HG03039 (cell line): ENCODE data around the gene PCDHA10.
"Not testable (repeated sequence)": the region's sequence is repeated elsewhere in the genome, so short reads cannot be mapped to it uniquely, and the experiment has no call there.

ENCODE experiments used
- ATAC-seq: cut with Tn5 transposase; IDR thresholded peaks from one replicate; pipeline ENCODE4 v1.9.1; 2021; ENCODE audit warnings: mild to moderate bottlenecking, moderate library complexity; ENCODE audit not compliant: unreplicated experiment

PCDHA10 gene

DNA sequence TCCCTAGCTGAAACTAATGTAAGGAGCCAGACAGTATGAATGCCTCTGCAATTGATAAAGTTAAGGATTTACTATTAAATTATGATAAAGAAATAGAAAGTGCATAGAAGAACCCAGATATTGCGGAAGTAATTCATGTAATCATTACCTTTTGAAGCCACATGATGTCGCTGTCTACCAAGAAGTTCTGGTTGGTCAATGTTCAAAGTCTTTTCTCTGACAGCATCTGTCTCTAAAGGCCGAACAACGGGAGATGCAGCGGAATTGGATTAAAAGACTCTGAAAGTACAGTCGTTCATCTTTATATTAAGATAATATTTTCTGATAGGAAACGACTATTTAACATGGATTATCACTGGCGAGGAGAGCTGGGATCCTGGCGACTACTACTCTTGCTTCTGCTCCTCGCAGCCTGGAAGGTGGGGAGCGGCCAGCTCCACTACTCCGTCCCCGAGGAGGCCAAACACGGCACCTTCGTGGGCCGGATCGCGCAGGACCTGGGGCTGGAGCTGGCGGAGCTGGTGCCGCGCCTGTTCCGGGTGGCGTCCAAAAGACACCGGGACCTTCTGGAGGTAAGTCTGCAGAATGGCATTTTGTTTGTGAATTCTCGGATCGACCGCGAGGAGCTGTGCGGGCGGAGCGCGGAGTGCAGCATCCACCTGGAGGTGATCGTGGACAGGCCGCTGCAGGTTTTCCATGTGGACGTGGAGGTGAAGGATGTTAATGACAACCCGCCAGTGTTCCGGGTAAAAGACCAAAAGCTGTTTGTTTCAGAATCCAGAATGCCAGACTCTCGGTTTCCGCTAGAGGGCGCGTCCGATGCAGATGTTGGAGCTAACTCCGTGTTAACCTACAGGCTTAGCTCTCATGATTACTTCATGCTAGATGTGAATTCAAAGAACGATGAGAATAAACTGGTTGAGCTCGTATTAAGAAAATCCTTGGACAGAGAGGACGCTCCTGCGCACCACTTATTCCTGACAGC is 14.4 kb upstream of the PCDHA10 start, which contains the start of gene PCDHA8:
Gene PCDHA8, plus strand, starts transcription at position 210 of the 985 bp plus-strand sequence. Its CDS starts 135 bp downstream, at position 345.
- ATAC-seq, result no peak

DNA sequence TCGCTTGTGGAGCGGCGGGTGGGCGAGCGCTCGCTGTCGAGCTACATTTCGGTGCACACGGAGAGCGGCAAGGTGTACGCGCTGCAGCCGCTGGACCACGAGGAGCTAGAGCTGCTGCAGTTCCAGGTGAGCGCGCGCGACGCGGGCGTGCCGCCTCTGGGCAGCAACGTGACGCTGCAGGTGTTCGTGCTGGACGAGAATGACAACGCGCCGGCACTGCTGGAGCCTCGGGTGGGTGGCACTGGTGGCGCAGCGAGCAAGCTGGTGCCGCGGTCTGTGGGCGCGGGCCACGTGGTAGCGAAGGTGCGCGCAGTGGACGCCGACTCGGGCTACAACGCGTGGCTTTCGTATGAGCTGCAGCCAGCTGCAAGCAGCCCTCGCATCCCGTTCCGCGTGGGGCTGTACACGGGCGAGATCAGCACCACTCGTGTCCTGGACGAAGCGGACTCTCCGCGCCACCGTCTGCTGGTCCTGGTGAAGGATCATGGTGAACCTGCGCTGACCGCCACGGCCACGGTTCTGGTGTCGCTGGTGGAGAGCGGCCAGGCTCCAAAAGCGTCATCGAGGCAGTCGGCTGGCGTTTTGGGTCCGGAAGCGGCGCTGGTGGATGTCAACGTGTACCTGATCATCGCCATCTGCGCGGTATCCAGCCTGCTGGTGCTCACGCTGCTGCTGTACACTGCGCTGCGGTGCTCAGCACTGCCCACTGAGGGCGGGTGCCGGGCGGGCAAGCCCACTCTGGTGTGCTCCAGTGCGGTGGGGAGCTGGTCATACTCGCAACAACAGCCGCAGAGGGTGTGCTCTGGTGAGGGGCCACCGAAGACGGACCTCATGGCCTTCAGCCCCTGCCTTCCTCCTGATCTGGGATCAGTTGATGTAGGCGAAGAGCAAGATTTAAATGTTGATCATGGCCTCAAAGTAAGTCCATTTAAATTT is 12.6 kb upstream of the PCDHA10 start:
- ATAC-seq, result no peak

- not testable (repeated sequence) for ATAC-seq
Observed at GRCh38 chr5:140848139-140849102, 7.3 kb upstream of the PCDHA10 start, which contains the start of gene PCDHA9. TSS of gene PCDHA9 (plus strand) at chr5:140848382. CDS start at chr5:140848496, 114 bp downstream.

DNA sequence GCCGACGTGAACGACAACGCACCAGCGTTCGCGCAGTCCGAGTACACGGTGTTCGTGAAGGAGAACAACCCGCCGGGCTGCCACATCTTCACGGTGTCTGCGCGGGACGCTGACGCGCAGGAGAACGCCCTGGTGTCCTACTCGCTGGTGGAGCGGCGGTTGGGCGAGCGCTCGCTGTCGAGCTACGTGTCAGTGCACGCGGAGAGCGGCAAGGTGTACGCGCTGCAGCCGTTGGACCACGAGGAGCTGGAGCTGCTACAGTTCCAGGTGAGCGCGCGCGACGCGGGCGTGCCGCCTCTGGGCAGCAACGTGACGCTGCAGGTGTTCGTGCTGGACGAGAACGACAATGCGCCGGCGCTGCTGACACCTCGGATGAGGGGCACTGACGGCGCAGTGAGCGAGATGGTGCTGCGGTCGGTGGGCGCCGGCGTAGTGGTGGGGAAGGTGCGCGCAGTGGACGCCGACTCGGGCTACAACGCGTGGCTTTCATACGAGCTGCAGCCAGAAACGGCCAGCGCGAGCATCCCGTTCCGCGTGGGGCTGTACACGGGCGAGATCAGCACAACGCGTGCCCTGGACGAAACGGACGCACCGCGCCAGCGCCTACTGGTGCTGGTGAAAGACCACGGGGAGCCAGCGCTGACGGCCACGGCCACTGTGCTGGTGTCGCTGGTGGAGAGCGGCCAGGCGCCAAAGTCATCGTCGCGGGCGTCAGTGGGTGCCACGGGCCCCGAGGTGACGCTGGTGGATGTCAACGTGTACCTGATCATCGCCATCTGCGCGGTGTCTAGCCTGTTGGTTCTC is 5.7 kb upstream of the PCDHA10 start:
- not testable (repeated sequence) for ATAC-seq

GRCh38 chr5:140857177-140857986 is 1.7 kb downstream of the PCDHA10 start:
- ATAC-seq, result no peak

GRCh38 chr5:140857987-140858240 is 2.2 kb downstream of the PCDHA10 start:
- no peak for ATAC-seq

DNA sequence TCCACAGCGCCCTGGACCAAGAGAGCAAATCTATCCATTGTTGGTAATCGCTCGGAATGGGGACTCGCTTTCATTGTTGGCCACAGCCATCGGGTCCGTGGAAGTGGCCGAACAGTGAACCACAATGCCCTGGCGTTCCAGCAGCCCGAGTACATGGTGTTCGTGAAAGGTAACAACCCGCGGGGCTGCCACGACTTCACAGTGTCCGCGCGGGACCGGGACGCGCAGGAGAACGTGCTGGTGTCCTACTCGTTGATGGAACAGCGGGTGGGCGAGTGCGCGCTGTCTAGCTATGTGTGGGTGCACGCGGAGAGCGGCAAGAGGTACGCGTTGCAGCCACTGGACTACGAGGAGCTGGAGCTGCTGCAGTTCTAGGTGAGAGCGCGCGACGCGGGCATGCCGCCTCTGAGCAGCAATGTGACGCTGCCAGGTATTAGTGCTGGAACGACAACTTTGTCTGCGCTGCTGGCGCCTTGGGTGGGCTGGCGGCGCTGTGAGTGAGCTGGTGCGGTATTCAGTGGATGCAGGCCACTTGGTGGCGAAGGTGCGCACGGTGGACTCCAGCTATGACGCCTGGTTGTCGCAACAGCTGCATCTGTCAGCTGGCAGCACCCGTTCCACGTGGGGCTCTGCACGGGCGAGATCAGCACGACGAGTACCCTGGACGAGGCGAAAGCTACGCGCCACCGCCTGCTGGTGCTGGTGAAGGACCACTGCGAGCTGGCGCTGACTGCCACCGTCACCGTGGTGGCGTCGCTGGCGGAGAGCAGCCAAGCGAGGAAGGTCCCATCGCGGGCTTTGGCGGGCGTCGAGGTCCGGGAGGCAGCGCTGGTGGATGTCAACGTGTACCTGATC is 7.0 kb downstream of the PCDHA10 start:
- ATAC-seq, result no peak

GRCh38 chr5:140868721-140869554 is 13.2 kb downstream of the PCDHA10 start, which contains the start of gene PCDHA11:
TSS of gene PCDHA11 (plus strand) at chr5:140868957. CDS start at chr5:140869104, 147 bp downstream.
- no peak for ATAC-seq

- ATAC-seq, result no peak
Observed at GRCh38 chr5:140869555-140869886, 13.8 kb downstream of the PCDHA10 start.

- no peak for ATAC-seq
Observed at GRCh38 chr5:140870221-140871201, 14.8 kb downstream of the PCDHA10 start.

- no peak for ATAC-seq
Observed at GRCh38 chr5:140875085-140876065, 19.7 kb downstream of the PCDHA10 start, which contains the start of gene PCDHA12. TSS of gene PCDHA12 (plus strand) at chr5:140875308. CDS start at chr5:140875473, 165 bp downstream.

GRCh38 chr5:140876541-140877261 is 21.0 kb downstream of the PCDHA10 start:
- ATAC-seq, result not testable (repeated sequence)

GRCh38 chr5:140877262-140877581 is 21.5 kb downstream of the PCDHA10 start:
- ATAC-seq, result no peak
